Thyroid gland (tissue), 4 donors: Measurements from ENCODE around the gene ABCC6.

Experiments used
- POLR2A ChIP-seq, 2 donors: fragments of 450-650 bp; IDR thresholded peaks; one replicate each; pipeline ENCODE4 v1.6.1; 2017; ENCODE audit warnings: antibody characterized with exemption in 2 of 2, mild to moderate bottlenecking in 2 of 2, moderate library complexity in 1 of 2
- TF ChIP-seq, protein P1 (sequence below), 6 experiments: fragments of 200-600 bp in 3 of 6; fragments of 450-650 bp in 3 of 6; sonication (generic) in 3 of 6; IDR thresholded peaks; one replicate each; pipeline ENCODE4 v1.5.1; 2016 to 2019; ENCODE audit warnings: antibody characterized with exemption in 6 of 6, mild to moderate bottlenecking in 2 of 6, inconsistent platforms in 1 of 6, moderate library complexity in 1 of 6

- TF ChIP-seq, protein P1, sequence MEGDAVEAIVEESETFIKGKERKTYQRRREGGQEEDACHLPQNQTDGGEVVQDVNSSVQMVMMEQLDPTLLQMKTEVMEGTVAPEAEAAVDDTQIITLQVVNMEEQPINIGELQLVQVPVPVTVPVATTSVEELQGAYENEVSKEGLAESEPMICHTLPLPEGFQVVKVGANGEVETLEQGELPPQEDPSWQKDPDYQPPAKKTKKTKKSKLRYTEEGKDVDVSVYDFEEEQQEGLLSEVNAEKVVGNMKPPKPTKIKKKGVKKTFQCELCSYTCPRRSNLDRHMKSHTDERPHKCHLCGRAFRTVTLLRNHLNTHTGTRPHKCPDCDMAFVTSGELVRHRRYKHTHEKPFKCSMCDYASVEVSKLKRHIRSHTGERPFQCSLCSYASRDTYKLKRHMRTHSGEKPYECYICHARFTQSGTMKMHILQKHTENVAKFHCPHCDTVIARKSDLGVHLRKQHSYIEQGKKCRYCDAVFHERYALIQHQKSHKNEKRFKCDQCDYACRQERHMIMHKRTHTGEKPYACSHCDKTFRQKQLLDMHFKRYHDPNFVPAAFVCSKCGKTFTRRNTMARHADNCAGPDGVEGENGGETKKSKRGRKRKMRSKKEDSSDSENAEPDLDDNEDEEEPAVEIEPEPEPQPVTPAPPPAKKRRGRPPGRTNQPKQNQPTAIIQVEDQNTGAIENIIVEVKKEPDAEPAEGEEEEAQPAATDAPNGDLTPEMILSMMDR (IDR thresholded peaks at IDR 0.05): no peak
- no peak for TF ChIP-seq POLR2A (IDR thresholded peaks at IDR 0.05)
These were observed 83.5 kb downstream of the ABCC6 start for GRCh38 chr16:16139806-16140205.
